ENCODE data around the gene MYF5. TPM values are rescaled to one million over a fixed set of nuclear protein-coding genes. Genes with fewer than 3 reads are reported as not detected.

The MYF5 gene
- total RNA-seq, 1 donor from 2014 or later = not detected

- intact Hi-C loops (cut with micrococcal nuclease) = loop anchor here (5.0 kb wide), 1 partner anchor 290 kb away; no protein-coding TSS in a partner anchor
These were observed 45.1 kb downstream of the MYF5 start for GRCh38 chr12:80761838-80762237.

- intact Hi-C loops (cut with micrococcal nuclease) = loop anchor here (1.0 to 5.0 kb wide), 2 partner anchors 292 to 352 kb away; no protein-coding TSS in a partner anchor
These were observed 47.2 kb downstream of the MYF5 start for GRCh38 chr12:80763874-80764273.

- intact Hi-C loops (cut with micrococcal nuclease) = no loop called here
These were observed 49.5 kb downstream of the MYF5 start for GRCh38 chr12:80766210-80766609.

GRCh38 chr12:80766897-80767296 is 50.2 kb downstream of the MYF5 start:
- intact Hi-C loops (cut with micrococcal nuclease) = no loop called here

Other genes starting within 250 kb of the MYF5 start
- not detected in 2 replicates for gene MYF6, start 9.3 kb upstream of the MYF5 start, total RNA-seq
- gene LIN7A, start 221.0 kb downstream of the MYF5 start, total RNA-seq = 0.96 and 1.5 TPM in 2 replicates

All from T-helper 1 cell treated with Interleukin-12 subunit alpha and Interleukin-12 subunit beta and Interleukin-4 antibody, amounts not matched to agents 30 ng/mL and 1 ng/mL, for 36 hours (primary cell).